GM18519 (cell line): ENCODE measurements around the gene SMIM5.
"Not testable (repeated sequence)": the region's sequence is repeated elsewhere in the genome, so short reads cannot be mapped to it uniquely, and the experiment has no call there.

Source experiments
- ATAC-seq: cut with Tn5 transposase; IDR thresholded peaks from one replicate; pipeline ENCODE4 v1.9.1; 2021; ENCODE audit warnings: mild to moderate bottlenecking, moderate library complexity; ENCODE audit not compliant: unreplicated experiment, low FRiP score

SMIM5 gene

GRCh38 chr17:75624021-75624420 lies 9.2 kb upstream of the SMIM5 start:
- no peak for ATAC-seq

DNA sequence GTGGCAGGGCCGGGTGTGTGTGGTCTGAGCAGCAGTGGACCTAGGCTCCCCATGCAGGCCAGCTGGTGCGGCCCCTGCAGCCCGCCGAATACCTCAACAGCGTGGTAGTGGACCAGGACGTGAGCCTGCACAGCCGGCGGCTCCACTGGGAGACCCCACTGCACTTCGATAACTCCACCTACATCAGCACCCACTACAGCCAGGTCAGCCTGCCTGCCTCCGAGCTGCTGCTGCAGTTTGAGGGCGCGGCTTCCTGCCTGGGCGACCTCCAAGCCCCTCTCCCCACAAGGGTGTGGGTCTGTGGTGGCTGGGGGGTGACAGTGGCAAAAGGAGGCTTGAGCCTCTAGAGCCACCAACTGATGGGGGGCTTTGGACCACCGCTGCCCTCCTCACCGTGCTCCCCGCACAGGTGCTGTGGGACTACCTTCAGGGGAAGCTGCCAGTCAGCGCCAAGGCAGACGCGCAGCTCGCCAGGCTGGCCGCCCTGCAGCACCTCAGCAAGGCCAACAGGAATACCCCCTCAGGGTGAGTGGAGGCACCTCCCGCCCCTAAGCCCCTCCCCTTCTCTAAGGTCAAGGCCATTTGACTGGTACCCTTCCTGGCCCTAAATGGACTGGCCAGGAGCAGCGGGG lies 8.4 kb upstream of the SMIM5 start:
- no peak for ATAC-seq

DNA sequence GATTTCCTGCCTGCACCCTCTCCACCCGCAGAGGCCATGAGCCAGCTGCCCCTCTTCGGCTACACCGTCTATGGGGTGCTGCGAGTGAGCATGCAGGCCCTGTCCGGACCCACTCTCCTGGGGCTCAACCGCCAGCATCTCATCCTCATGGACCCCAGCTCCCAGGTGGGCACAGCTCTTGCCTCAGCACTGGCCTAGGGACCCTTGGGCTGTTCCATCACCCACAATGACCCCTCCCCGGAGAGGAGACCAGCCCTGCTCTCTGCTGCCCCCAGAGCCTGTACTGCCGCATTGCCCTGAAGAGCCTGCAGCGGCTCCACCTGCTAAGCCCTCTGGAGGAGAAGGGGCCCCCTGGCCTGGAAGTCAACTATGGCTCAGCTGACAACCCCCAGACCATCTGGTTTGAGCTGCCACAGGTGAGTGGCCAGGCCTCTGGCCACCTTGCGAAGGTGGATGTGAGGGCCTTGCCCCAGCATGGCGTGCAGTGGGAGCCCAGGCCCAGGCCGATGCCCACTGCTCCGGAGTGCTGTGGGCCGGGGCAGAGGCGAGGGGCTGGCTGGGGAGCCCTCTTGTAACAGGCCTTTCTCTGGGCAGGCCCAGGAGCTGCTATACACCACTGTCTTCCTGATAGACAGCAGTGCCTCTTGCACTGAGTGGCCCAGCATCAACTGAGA lies 7.3 kb upstream of the SMIM5 start:
- no peak for ATAC-seq

DNA sequence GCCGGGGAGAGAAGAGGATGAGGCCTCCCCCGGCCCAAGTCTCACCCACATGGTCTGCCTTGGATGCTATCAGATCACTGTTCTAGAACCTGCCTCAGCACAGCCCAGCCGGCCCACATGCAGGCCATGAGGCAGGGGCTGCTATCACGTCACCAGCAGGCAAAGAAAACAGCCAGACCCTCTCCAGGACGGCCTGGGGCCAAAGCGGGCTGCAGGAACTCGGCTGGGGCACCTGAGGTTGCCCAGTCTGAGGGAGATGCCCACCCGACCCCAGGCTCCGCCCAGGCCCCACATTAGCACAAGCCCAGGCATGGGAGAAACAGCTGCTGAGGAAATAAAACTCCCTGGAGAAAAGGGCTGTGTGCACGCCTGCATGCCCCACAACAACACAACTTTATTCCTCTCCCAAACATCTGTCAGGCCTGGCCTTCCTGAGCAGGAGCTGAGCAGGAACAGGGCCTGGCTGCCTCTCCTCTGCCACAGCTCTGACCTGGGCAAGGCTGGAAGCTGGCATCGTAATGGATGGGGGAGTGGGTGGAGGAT lies 6.7 kb upstream of the SMIM5 start:
- no peak for ATAC-seq

DNA sequence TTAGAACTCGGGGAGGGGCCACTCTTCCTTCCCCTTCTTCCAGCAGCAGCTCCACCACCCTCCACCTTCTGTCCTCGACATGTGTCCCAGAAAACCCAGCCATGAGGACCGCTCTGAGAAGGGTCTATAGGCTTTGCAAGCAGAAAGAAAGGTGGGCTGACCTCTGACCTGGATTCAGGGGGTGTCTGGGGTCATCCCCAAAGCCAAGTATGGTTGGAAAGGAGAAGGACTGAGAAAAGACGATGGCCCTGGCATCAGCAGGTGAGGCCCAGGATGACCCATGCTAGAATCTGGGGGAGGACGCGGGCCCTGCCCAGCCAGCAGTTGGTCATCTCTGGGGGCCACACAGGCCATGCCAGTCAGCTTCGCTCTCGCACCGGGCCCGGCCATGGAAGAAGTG lies 6.1 kb upstream of the SMIM5 start:
- no peak for ATAC-seq

DNA sequence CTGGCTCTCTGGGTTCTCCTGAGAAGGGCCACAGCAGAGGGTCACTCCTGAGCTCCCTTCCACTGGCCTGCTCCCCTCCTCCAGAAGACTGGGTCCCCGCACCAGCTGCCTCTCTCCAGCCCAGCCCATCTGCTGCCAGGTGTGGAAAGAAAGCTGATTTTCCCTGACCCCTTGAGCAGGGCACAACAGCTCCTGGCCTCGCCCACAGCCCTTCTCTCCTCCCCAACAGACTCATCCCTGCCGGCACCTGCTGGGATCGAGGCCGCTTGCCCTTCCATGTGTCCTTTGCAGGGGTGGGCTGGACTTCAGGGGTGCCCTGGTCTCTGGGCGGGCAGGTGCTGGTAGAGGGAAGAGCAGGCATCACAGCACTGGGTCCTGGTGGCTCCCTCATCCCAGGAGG lies 4.8 kb upstream of the SMIM5 start:
- ATAC-seq = no peak

GRCh38 chr17:75629157-75629556 lies 4.1 kb upstream of the SMIM5 start:
- ATAC-seq = no peak

GRCh38 chr17:75630071-75630917 lies 2.9 kb upstream of the SMIM5 start:
- ATAC-seq = no peak

- no peak for ATAC-seq
Observed at GRCh38 chr17:75631353-75631752, 1.9 kb upstream of the SMIM5 start.

DNA sequence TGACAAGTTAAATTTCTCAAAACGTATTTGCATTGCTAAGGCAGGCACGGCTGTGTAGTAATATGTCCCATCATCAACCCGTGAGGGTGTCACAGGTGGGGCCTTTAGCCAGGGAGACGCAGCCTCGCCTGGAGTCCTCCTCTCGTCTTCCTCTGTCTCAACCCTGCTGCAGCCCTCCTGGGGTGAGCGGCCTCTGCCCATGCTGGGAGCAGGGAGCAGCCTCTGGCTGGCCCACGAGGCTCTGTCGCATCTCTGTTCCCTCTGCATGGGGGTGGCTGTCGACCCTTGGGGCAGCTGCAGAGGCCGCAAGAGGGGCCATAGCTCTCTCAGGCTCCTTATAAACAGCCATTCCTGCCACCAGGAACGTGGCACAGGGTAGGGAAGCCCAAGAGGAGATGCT lies 806 bp upstream of the SMIM5 start:
- no peak for ATAC-seq

DNA sequence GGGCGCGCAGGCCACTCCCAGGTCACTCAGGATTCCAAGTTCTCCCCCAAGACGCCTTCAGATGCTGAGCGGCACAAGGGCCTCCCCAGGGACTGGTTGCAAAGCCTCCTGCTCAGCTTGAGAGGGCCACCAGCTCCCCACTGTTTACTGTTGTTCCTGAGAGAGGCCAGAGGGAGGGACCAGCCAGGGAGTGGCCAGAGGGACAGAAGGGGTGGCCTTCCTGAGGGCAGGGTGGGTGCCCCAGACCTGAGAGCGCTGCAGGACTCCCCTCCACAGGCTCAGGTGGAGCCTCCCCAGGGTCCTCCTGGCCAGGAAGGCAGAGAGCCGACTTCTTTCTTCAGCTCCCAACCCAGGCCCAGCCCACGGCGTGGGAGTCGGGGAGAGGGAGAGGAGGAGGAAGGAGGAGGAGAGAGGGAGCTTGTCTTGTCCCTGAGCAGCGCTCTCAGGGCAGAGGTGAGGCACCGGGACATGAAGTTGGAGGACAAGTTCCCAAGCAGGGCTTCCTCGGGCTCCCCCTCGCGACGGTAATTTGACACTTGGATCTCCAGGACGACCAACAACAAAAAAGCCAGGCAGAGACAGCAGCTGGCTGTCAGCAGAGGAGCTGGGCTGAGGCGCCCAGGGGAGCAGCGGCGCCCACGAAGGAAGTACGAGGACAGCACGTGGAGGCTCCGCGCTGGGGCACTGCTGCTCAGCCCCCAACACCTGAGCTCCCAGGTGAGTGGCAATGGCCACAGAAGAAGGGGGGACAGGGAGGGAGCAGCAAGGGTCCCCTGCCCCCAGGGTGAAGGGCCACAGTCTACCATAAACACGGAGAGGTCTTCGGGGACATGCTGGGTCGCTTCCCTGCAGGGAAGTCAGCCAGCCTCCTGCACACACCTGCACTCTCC lies 497 bp downstream of the SMIM5 start:
- ATAC-seq = no peak

DNA sequence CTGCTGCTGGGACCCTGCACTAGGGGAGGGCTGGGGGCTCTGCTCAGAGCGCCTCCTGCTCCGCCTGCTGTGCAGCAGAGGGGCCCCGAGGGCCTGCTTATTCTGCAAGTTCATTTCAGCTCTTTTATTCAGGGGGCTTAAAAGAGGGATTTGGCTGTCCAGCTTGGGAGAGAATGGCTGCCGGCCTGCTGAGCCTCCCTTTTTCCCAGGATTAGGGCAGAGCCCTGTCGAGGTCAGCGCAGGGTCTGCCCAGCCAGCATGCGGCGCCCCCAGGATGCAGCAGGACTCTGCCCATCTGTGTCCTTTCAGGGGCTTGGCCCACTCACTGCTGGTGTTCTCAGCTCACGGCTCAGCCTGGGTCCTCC lies 1.1 kb downstream of the SMIM5 start:
- no peak for ATAC-seq

DNA sequence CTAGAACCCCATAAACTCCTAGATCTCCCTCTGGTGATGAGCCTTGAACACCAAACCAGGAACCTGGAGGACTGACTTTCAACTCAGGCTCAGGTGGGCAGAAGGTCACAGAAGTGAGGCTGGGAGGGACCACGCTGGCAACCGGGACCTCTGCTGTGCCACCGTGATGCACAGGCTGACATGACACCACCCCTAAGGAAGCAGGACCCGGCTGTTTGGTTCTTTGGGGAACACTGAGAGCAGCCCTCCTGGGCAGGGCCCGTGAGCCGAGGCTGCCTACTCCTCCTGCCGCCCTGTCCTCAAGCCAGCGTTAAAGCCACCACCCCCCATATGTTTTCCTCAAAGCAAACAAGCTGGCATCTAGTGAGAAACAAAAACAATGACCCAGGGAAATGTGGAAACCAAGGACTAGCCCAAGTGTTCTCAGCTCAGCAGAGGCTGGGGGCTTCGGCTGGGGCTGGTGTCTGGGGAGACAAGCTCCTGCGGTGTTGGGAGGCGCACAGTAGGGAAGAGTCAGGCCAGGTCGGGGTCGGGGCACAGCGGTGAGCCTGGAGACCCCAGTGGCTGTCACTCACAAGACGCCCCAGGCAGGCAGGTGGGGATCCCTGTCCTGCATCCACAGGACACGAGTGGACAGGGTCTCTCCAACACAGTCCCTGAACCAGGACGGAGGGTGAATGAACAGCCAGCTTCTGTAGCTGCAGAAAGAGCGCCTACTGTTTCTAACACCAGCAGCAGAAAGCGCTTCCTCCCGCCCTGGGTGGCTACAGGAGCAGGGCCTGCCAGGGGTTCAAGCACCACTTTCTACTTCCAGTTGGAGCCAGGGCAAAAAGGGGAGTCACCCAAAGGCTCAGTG lies 1.7 kb downstream of the SMIM5 start:
- ATAC-seq = no peak

- ATAC-seq = no peak
Observed at GRCh38 chr17:75635610-75636202, 2.5 kb downstream of the SMIM5 start.

GRCh38 chr17:75636381-75637142 lies 3.3 kb downstream of the SMIM5 start:
- ATAC-seq = no peak

DNA sequence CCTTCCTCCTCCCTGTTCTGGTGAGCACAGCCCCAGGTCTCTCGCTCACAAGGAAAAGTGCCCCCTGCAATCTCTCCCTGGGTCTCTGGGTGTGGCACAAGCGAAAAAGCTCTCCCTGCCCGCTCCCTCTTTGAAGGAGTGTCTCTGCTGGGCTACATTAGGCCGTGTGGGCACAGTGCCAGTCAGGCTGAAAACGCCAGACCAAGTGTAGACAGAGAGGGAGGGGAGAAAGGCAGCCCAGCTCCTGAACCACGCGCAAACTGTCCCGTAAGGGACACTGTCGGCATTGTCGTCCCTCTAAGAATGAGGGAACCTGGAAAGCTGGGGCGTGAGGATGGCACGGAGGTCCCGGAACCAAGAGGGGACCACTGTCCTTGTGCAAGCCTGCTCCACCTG lies 3.9 kb downstream of the SMIM5 start:
- ATAC-seq = no peak

DNA sequence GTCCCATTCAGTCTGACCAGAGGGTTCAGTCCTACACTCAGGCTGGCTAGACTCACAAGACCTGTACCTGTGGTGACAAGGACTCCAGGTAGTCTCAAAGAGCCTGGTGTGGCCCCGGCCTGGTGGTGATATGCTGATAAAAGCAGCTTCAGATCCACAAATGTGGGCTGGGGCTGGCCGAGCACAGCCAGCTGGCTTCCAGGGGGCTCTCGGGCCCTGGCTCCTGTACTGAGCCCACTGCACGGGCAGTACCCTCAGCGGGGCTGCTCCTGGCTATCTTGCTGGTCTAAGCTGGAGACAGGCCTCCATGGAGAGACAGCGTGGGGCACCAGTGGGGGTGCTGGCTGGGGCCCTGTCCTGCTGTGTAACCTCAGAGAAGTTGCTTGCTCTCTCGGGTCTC lies 4.3 kb downstream of the SMIM5 start:
- ATAC-seq = no peak

GRCh38 chr17:75638039-75638438 lies 4.8 kb downstream of the SMIM5 start:
- ATAC-seq = not testable (repeated sequence)
